Muscle of back (tissue), 11 donors: Measurements from ENCODE around the gene FOXM1. TPM values are rescaled to one million over a fixed set of nuclear protein-coding genes. Genes with fewer than 3 reads are reported as not detected.
"Not testable (repeated sequence)": the region's sequence is repeated elsewhere in the genome, so short reads cannot be mapped to it uniquely, and the experiment has no call there.

ENCODE experiments used
- DNase-seq, 3 donors: peaks; one replicate each; pipeline versions ENCODE4 v3.0.0 to v3.0.0-alpha.2; 2013
- polyA plus RNA-seq, 10 donors: library from polyadenylated mRNA; unstranded; fragments of 120-200 nt; gene quantifications; one replicate each; pipeline ENCODE4 v1.2.1, GENCODE V29; 2013; ENCODE audit not compliant: insufficient read length in 10 of 10

FOXM1 gene
- polyA plus RNA-seq, 10 donors: 15.0 to 26.1 (median 19.5) TPM

GRCh38 chr12:2890001-2890387 is 13.0 kb upstream of the FOXM1 start:
- no peak for DNase-seq

GRCh38 chr12:2886768-2887450 is 9.9 kb upstream of the FOXM1 start:
- no peak for DNase-seq

GRCh38 chr12:2884810-2885209 is 7.8 kb upstream of the FOXM1 start:
- no peak for DNase-seq

DNA sequence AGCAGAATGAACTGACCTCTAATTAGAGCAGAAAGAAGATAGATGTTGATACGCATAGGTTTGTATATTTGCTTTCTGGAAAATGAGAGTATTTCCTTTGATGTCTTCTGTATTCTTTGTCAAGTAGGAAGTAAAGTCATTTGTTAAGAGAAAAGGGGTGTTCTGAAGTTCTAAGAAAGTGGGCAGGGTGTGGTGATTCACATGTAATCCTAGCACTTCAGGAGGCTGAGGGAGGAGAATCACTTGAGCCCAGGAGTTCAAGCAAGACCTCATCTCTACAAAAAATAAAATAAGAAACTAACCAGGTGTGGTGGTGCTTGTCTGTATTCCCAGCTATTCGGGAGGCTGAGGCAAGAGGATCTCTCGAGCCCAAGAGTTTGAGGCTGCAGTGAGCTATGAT is 2.9 kb upstream of the FOXM1 start:
- no peak for DNase-seq

- DNase-seq: peak in 1 of 3 donors; percentile 44
Observed at GRCh38 chr12:2877953-2878732, 1.2 kb upstream of the FOXM1 start.

- DNase-seq: peak in 1 of 3 donors; percentile 67
Observed at GRCh38 chr12:2876431-2877046, 435 bp downstream of the FOXM1 start.

DNA sequence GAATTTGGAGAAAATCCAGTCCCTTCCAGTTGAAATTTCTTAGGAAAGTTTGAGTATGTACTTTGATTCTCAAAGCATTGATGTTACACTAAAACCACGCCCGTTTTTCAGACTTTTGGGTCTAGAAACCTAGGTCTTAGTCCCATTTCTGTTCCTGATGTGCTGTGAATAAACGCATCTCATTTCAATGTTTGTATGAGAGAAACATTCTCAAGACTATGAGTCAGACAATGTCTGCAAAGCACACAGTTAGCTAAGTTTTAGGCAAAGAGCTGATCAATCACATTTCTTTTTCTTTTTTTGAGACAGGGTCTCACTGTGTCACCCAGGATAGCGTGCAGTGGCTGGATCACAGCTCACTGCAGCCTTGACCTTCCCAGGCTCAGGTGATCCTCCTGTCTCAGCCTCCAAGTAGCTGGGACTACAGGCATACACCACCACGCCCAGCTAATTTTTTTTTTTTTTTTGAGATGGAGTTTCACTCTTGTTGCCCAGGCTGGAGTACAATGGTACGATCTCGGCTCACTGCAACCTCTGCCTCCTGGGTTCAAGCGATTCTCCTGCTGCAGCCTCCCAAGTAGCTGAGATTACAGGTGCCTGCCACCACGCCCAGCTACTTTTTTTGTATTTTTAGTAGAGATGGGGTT is 7.9 kb downstream of the FOXM1 start:
- not testable (repeated sequence) for DNase-seq

GRCh38 chr12:2864198-2864597 is 12.8 kb downstream of the FOXM1 start:
- DNase-seq: no peak

DNA sequence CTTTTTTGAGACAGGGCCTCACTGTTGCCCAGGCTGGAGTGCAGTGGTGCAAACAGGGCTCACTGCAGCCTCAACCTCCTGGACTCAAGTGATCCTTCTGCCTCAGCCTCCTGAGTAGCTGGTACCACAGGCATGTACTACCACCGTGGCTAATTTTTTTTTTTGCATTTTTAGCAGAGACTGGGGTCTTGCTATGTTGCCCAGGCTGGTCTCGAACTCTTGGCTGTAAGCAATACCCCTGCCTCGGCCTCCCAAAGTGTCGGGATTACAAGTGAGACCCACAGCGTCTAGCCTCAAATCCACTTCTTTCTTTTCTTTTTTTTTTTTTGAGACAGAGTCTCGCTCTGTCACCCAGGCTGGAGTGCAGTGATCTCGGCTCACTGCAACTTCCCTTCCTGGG is 13.6 kb downstream of the FOXM1 start:
- DNase-seq: not testable (repeated sequence)

DNA sequence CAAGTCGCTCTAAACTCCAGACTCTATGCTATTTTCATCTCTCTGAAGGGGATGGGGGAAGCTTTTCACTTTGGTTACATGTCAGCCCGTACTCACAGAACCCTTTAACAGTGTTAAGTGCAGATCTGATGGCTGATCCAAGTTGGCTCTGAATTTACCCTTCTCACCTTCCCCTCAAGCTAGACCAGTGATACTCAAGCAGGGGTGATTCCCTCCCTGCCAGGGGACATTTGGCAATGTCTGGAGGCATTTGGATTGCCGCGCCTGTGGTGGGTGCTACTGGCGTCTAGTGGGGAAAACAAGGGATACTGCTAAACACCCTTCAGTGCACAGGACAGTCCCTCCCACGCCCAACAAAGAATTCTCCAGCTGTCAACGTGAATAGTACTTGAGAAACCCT is 14.1 kb downstream of the FOXM1 start:
- no peak for DNase-seq

DNA sequence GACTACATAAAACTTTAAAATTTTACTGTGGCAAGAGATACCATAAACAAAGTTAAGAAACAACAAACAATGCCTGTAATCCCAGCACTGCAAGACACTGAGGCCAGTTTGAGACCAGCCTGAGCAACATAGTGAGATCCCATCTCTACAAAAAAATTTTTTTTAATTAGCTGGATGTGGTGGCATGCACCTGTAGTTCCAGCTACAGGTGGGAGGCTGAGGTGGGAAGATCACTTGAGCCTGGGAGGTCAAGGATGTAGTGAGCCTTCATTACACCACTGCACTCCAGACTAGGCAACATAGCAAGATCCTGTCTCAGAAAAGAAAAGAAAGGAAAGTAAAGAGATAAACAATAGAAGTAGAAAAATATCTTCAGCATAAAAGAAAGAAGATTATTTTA is 16.8 kb downstream of the FOXM1 start:
- DNase-seq: no peak

DNA sequence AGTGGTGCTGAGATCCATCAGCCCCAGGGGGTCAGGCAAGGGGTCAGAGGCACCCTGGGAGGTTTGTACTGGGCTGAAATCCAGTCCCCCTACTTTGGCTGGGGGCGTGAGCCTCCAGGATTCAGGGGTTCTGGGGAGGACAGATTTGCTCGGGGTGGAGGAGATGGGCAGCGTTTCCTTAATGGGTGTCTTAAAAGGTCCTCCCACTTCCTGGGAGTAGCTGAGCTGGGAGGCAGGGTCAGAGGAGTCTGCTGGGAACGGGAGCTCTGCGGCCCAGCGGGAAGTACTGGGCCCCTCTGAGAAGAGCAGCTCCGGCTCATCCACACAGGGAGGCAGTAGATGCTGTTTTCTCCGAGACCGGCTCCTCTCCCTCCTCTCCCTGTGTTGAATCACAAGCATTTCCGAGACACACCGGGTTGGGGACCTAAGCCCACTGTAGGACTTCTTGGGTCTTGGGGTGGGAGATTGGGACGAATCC is 18.0 kb downstream of the FOXM1 start:
- no peak for DNase-seq

DNA sequence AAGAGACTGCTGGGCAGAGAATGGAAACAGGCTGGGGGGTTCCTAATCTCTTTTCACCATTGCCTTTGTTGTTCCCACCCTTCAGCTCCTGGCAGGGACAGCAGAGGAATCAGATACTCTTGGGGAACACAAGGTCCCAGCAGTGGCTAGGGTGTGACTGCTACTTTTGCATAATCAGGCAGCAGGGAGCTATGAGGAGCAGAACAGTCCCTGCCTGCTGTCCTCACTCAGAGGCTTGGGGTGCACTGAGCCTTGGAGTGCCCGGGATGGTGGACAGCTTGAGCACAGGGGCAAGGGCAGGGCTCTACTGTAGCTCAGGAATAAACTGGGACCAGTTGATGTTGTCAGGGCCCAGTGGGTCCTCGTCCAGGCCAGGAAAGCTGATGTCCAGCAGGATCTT is 18.6 kb downstream of the FOXM1 start:
- no peak for DNase-seq

DNA sequence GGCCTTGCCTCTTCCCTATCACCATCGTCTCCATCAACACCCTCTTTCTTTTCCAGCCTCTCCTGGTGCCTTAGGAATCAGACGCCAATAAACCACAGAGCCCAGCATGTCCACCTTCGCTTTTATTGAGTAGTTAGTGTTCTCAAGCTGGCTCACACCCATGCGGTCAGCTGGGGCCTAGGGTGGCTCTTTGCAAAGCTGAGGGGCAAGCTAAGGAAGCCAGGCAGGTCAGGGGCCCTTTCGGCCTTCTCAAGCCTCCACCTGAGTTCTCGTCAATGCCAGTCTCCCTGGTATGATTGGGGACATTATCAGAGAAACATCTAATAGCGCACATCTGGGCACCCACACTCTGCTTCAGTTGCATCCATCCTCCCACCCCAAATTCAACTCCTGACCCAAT is 19.4 kb downstream of the FOXM1 start:
- no peak for DNase-seq

DNA sequence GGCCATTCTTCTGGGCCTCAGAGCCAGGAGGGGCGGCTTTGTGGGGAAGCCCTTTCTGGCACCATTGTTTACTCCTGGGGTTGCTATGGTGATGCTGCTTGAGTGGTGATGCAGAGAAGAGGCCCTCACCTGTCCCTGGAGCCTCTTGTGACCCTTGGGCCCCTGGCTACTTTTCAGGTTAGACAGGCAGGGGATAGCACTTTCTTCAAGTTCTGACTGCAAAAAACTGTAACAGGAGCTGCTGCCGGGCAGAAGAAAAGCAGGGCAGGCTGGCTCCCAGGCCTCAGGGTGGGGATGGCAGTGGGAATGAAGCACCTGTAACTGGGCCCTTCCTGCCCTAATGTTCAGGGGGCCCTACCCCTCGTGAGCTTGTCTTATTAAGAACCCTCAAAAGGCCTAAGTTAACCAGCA is 19.9 kb downstream of the FOXM1 start, which contains the start of gene TEX52:
TEX52 (minus strand) TSS at position 19 of the 411 bp plus-strand sequence; CDS start at position 6, 13 bp downstream.
- no peak for DNase-seq

GRCh38 chr12:2856051-2856450 is 20.9 kb downstream of the FOXM1 start:
- no peak for DNase-seq

- DNase-seq: no peak
Observed at GRCh38 chr12:2855546-2855945, 21.4 kb downstream of the FOXM1 start.

GRCh38 chr12:2854669-2855453 is 22.1 kb downstream of the FOXM1 start:
- no peak for DNase-seq

DNA sequence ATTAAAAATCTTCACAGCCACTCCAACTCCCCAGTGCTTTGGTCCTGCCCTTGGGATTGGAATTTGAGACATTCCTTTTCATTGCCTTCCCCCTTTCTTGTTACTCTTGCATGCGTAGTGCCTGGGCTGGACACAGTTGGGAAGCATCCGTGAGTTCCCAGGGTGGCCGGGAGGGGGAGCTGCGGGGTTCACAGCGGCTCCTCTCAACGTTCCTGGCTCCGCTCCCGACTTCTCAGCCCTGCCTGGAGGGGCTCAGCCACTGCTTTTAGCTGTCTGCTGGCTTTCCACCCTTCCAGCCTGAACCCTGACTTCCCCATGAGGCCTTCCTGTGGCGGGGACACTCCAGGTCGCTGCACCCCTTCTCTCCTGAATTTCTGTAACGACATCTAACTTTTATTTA is 23.3 kb downstream of the FOXM1 start:
- DNase-seq: peak; percentile 73 to 90 (median 85)

DNA sequence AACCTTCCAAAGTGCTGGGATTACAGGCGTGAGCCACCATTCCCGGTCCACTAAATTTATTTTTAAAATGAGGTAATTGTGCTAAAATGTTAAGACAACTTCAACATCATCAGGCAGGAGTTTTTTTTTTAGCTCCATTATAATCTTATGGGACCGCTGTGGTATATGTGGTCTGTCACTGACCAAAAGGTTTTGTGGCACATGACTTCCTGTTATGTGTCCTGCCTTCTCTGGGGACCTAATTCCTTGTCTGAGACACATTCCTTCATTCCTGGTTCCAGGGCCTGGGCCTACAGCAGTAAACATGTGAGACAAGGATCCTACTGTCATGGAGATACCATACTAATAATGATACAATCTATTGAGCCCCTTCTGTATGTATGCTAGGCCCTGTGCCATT is 25.0 kb downstream of the FOXM1 start:
- DNase-seq: no peak

DNA sequence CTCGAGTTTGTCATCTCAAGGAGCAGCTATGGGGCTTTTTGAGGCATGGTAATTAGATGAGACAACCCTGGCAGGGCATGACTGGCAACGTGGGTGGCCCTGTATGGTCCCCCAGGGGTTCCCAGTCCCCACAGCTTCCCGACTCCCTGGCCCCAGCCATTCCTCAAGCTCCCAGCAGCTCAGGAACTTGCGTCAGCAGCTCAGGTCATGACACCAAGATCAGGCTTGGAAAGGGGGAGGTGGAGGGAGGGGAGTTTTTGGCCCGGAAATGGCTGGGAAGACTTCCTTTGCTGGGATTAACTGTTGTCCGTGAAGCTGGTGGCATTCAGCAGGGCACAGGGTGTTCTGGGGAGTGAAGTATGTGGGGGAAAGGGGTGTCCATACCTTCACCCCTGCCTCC is 31.7 kb downstream of the FOXM1 start:
- peak in 2 of 3 donors; percentile 47 to 48 for DNase-seq
